Muscle layer of colon (tissue), 2 donors: ENCODE measurements around the gene KLHDC2.
"Not testable (repeated sequence)": the region's sequence is repeated elsewhere in the genome, so short reads cannot be mapped to it uniquely, and the experiment has no call there.

Source experiments
- H3K27ac ChIP-seq: one replicate; pipeline ENCODE4 v1.7.0; 2013; ENCODE audit warnings: low read depth, mild to moderate bottlenecking, low read length, moderate library complexity
- H3K27me3 ChIP-seq, 2 donors: one replicate each; pipeline ENCODE4 v1.7.0; 2013; ENCODE audit warnings: low read length in 2 of 2, mild to moderate bottlenecking in 2 of 2; ENCODE audit not compliant: insufficient read depth in 2 of 2, control insufficient read depth in 1 of 2
- H3K36me3 ChIP-seq: one replicate; pipeline ENCODE4 v1.7.0; 2013; ENCODE audit warnings: mild to moderate bottlenecking, low read length; ENCODE audit not compliant: insufficient read depth
- H3K4me1 ChIP-seq: one replicate; pipeline ENCODE4 v1.7.0; 2013; ENCODE audit warnings: mild to moderate bottlenecking, low read length; ENCODE audit not compliant: insufficient read depth
- H3K4me3 ChIP-seq, 2 donors: one replicate each; pipeline ENCODE4 v1.7.0; 2013; ENCODE audit warnings: low read length in 2 of 2, low read depth in 1 of 2, mild to moderate bottlenecking in 1 of 2, moderate library complexity in 1 of 2
- H3K9ac ChIP-seq: one replicate; pipeline ENCODE4 v1.7.0; 2013; ENCODE audit warnings: low read length
- H3K9me3 ChIP-seq: one replicate; pipeline ENCODE4 v1.7.0; 2013; ENCODE audit warnings: mild to moderate bottlenecking, low read length
- donor health status: abdominal sarcoma.
- donor health status: Adenocarcinoma of cecum.

KLHDC2 gene

GRCh38 chr14:49783394-49784014, 15.6 kb downstream of the KLHDC2 start:
- no peaks in the 10 kb centered on the region for H3K9me3 ChIP-seq
- no peaks in the 10 kb centered on the region for H3K27me3 ChIP-seq
- H3K9ac ChIP-seq, result no peak overlapping the region
- H3K4me3 ChIP-seq, result no peak overlapping the region
- H3K36me3 ChIP-seq, result peaks cover 96% of the 10 kb centered on the region
- H3K4me1 ChIP-seq, result no peaks in the 10 kb centered on the region
- H3K27ac ChIP-seq, result no peak overlapping the region

GRCh38 chr14:49786315-49786714, 18.4 kb downstream of the KLHDC2 start:
- no peaks in the 10 kb centered on the region for H3K4me1 ChIP-seq
- H3K27me3 ChIP-seq, result no peaks in the 10 kb centered on the region
- H3K36me3 ChIP-seq, result peaks cover 91% of the 10 kb centered on the region
- no peak overlapping the region for H3K27ac ChIP-seq
- H3K9ac ChIP-seq, result no peak overlapping the region
- H3K9me3 ChIP-seq, result no peaks in the 10 kb centered on the region
- no peak overlapping the region for H3K4me3 ChIP-seq

GRCh38 chr14:49792618-49793017, 24.7 kb downstream of the KLHDC2 start:
- Histone ChIP-seq H3K27me3 (no peaks in the 10 kb centered on the region), H3K36me3 (peaks cover 56% of the 10 kb centered on the region), H3K4me1 (no peaks in the 10 kb centered on the region), H3K4me3 (no peak overlapping the region), H3K9ac (no peak overlapping the region), H3K27ac (no peak overlapping the region), H3K9me3 (no peaks in the 10 kb centered on the region)

GRCh38 chr14:49796025-49796424, 28.1 kb downstream of the KLHDC2 start:
- Histone ChIP-seq H3K27me3 (no peaks in the 10 kb centered on the region), H3K36me3 (peaks cover 61% of the 10 kb centered on the region), H3K9ac (no peak overlapping the region), H3K9me3 (no peaks in the 10 kb centered on the region), H3K27ac (no peak overlapping the region), H3K4me1 (no peaks in the 10 kb centered on the region), H3K4me3 (no peak overlapping the region)

- H3K4me3 ChIP-seq, result no peak overlapping the region
- H3K9me3 ChIP-seq, result no peaks in the 10 kb centered on the region
- H3K9ac ChIP-seq, result no peak overlapping the region
- H3K36me3 ChIP-seq, result peaks cover 63% of the 10 kb centered on the region
- H3K27ac ChIP-seq, result no peak overlapping the region
- no peaks in the 10 kb centered on the region for H3K4me1 ChIP-seq
- no peaks in the 10 kb centered on the region for H3K27me3 ChIP-seq
These were observed 40.8 kb downstream of the KLHDC2 start for GRCh38 chr14:49808780-49809179.

- H3K36me3 ChIP-seq, result peaks cover 62% of the 10 kb centered on the region
- H3K4me3 ChIP-seq, H3K27me3 ChIP-seq, H3K9me3 ChIP-seq, H3K27ac ChIP-seq, H3K4me1 ChIP-seq, H3K9ac ChIP-seq: not testable (repeated sequence)
These were observed 48.2 kb downstream of the KLHDC2 start for GRCh38 chr14:49816118-49816517.

- no peak overlapping the region for H3K4me3 ChIP-seq
- H3K4me1 ChIP-seq, result no peaks in the 10 kb centered on the region
- H3K9me3 ChIP-seq, result no peaks in the 10 kb centered on the region
- no peak overlapping the region for H3K9ac ChIP-seq
- no peaks in the 10 kb centered on the region for H3K27me3 ChIP-seq
- no peak overlapping the region for H3K27ac ChIP-seq
- peaks cover 55% of the 10 kb centered on the region for H3K36me3 ChIP-seq
These were observed 48.9 kb downstream of the KLHDC2 start for GRCh38 chr14:49816844-49817243.

- H3K9ac ChIP-seq, result no peak overlapping the region
- H3K27ac ChIP-seq, result no peak overlapping the region
- no peak overlapping the region for H3K4me3 ChIP-seq
- H3K36me3 ChIP-seq, result peaks cover 38% of the 10 kb centered on the region
- no peaks in the 10 kb centered on the region for H3K27me3 ChIP-seq
- no peaks in the 10 kb centered on the region for H3K4me1 ChIP-seq
- no peaks in the 10 kb centered on the region for H3K9me3 ChIP-seq
These were observed 52.2 kb downstream of the KLHDC2 start for GRCh38 chr14:49820176-49820575.

GRCh38 chr14:49828640-49829039, 60.7 kb downstream of the KLHDC2 start:
- Histone ChIP-seq H3K27ac (no peak overlapping the region), H3K36me3 (peaks cover 62% of the 10 kb centered on the region), H3K4me1 (no peaks in the 10 kb centered on the region), H3K9ac (no peak overlapping the region), H3K4me3 (no peak overlapping the region), H3K27me3 (no peaks in the 10 kb centered on the region), H3K9me3 (no peaks in the 10 kb centered on the region)
